K562 (cell line): ENCODE data around the gene RNF6. TPM values are rescaled to one million over a fixed set of nuclear protein-coding genes. Genes with fewer than 3 reads are reported as not detected.
A peak's percentile ranks its signal among the peaks of the same experiment; 100 is the strongest.

ENCODE experiments used
- ATAC-seq: fragments of 200-7000 bp; cut with Tn5 transposase; 3 replicates; pipeline ENCODE4 v1.9.1; 2020; ENCODE audit warnings: moderate library complexity
- BruUV-seq: library from RNA; stranded (reverse); fragments of 400-500 nt; replicated peaks from 2 replicates; lab custom pipeline; 2021; lab: Mats Ljungman, UMichigan
- CTCF ChIA-PET: fragments of 300-600 bp; formaldehyde crosslinking; extraction: SDS; loops from one replicate; lab custom pipeline; 2021; ENCODE audit warnings: low intra/inter-chr PET ratio; lab: Yijun Ruan, JAX
- POLR2A ChIA-PET: fragments of 300-600, 350-650 bp; sonication (Branson Sonifier 250); formaldehyde crosslinking; extraction: SDS; loops from one replicate; lab custom pipeline; 2021; ENCODE audit warnings: antibody characterized with exemption, inconsistent platforms; lab: Yijun Ruan, JAX
- DNase-seq, 4 experiments: peaks; one replicate each; pipeline versions ENCODE4 v3.0.0 to v3.0.0-alpha.2; 2011 to 2018; ENCODE audit warnings: low spot score in 3 of 4, mixed read lengths in 3 of 4; ENCODE audit errors: extremely low read depth in 1 of 4
- FAIRE-seq: peaks from 2 replicates; lab custom pipeline; 2011; peaks lifted over from hg19 to GRCh38; lab: Jason Lieb, UNC
- H2AFZ ChIP-seq: 2 replicates; pipeline ENCODE4 v1.6.0; 2011; ENCODE audit warnings: low read depth, low read length, control low read depth, inconsistent platforms
- H3K27ac ChIP-seq: fragments of 200-600 bp; 3 replicates; pipeline ENCODE4 v1.8.0; 2011; ENCODE audit warnings: low read depth, mild to moderate bottlenecking, control low read depth, inconsistent platforms, low read length, moderate library complexity, mixed read lengths; ENCODE audit errors: extremely low read depth
- H3K27me3 ChIP-seq, 2 experiments: fragments of 300-600 bp in 1 of 2; 2 replicates in 1 of 2; 3 replicates in 1 of 2; pipeline versions ENCODE4 v1.6.0 to v1.8.0; 2011; ENCODE audit warnings: inconsistent platforms in 2 of 2, low read length in 2 of 2, mild to moderate bottlenecking in 1 of 2, mixed read lengths in 1 of 2, moderate library complexity in 1 of 2; ENCODE audit not compliant: control insufficient read depth in 2 of 2, insufficient read depth in 2 of 2
- H3K36me3 ChIP-seq: fragments of 300-600 bp; 3 replicates; pipeline ENCODE4 v1.8.0; 2011; ENCODE audit warnings: mild to moderate bottlenecking, low read length, inconsistent platforms; ENCODE audit not compliant: control insufficient read depth, insufficient read depth
- H3K4me1 ChIP-seq, 2 experiments: fragments of 200-600 bp in 1 of 2; replicated peaks in 1 of 2; 2 replicates in 1 of 2; 3 replicates in 1 of 2; pipeline versions ENCODE4 v1.5.1 to v1.8.0; 2011; ENCODE audit warnings: inconsistent platforms in 2 of 2, low read length in 2 of 2, mild to moderate bottlenecking in 1 of 2, mixed read lengths in 1 of 2, moderate library complexity in 1 of 2; ENCODE audit not compliant: control insufficient read depth in 2 of 2, insufficient read depth in 2 of 2
- H3K4me2 ChIP-seq: 2 replicates; pipeline ENCODE4 v1.6.1; 2011; ENCODE audit warnings: low read length, control low read depth, inconsistent platforms, mixed read lengths; ENCODE audit not compliant: insufficient read depth
- H3K4me3 ChIP-seq: fragments of 200-600 bp; sonication (generic), shearing (Covaris generic); 2 replicates; pipeline ENCODE4 v1.5.1; 2016; ENCODE audit warnings: control low read depth, inconsistent platforms
- H3K79me2 ChIP-seq: fragments of 200-600 bp; 3 replicates; pipeline ENCODE4 v1.8.0; 2011; ENCODE audit warnings: low read length, inconsistent platforms; ENCODE audit not compliant: control insufficient read depth, insufficient read depth
- H3K9ac ChIP-seq, 2 experiments: 2 replicates each; pipeline versions ENCODE4 v1.6.0 to v1.6.1; 2011; ENCODE audit warnings: low read depth in 2 of 2, low read length in 2 of 2, control low read depth in 1 of 2, inconsistent platforms in 1 of 2, mild to moderate bottlenecking in 1 of 2, mixed read lengths in 1 of 2; ENCODE audit not compliant: insufficient read depth in 1 of 2
- H3K9me1 ChIP-seq: one replicate; pipeline ENCODE4 v1.6.0; 2011; ENCODE audit warnings: inconsistent platforms, mild to moderate bottlenecking, low read length, moderate library complexity; ENCODE audit not compliant: control insufficient read depth, insufficient read depth
- H3K9me3 ChIP-seq: replicated peaks from 2 replicates; pipeline ENCODE4 v1.5.1; 2011; ENCODE audit warnings: low read depth, low read length, inconsistent platforms; ENCODE audit not compliant: control insufficient read depth, insufficient read depth
- H4K20me1 ChIP-seq: replicated peaks from 2 replicates; pipeline ENCODE4 v1.6.1; 2011; ENCODE audit warnings: low read length, inconsistent platforms, mixed read lengths; ENCODE audit not compliant: control insufficient read depth, insufficient read depth
- EGR1 ChIP-seq: fragments of 450-650 bp; conservative IDR thresholded peaks from 2 replicates; pipeline ENCODE4 v1.6.1; 2017; ENCODE audit warnings: mild to moderate bottlenecking
- GTF2E2 ChIP-seq: fragments of 200-800 bp; sonication (Bioruptor generic); IDR thresholded peaks from 2 replicates; pipeline ENCODE4 v1.6.1; 2016; ENCODE audit warnings: missing genetic modification characterization, missing compliant biosample characterization
- HDAC1 ChIP-seq, 2 experiments: fragments of 450-650 bp; IDR thresholded peaks; 2 replicates each; pipeline ENCODE4 v1.6.1; 2016 to 2017; ENCODE audit warnings: inconsistent platforms in 1 of 2, mild to moderate bottlenecking in 1 of 2, moderate library complexity in 1 of 2
- HMBOX1 ChIP-seq: sonication (generic); IDR thresholded peaks from 2 replicates; pipeline ENCODE4 v1.6.1; 2016
- PHF20 ChIP-seq: fragments of 450-650 bp; IDR thresholded peaks from 2 replicates; pipeline ENCODE4 v1.6.1; 2018; ENCODE audit not compliant: partially characterized antibody
- PYGO2 ChIP-seq: fragments of 450-650 bp; IDR thresholded peaks from 2 replicates; pipeline ENCODE4 v1.6.1; 2016; ENCODE audit warnings: mild to moderate bottlenecking, missing genetic modification characterization, moderate library complexity, missing compliant biosample characterization
- TSC22D4 ChIP-seq: fragments of 450-650 bp; IDR thresholded peaks from 2 replicates; pipeline ENCODE4 v1.6.1; 2016; ENCODE audit warnings: missing genetic modification characterization, missing biosample characterization, control low read depth
- ZBTB11 ChIP-seq, 3 experiments: fragments of 200-800 bp in 1 of 3; fragments of 250-450 bp in 1 of 3; fragments of 450-650 bp in 1 of 3; sonication (Bioruptor Pico) in 1 of 3; sonication (Bioruptor generic) in 1 of 3; formaldehyde crosslinking in 1 of 3; IDR thresholded peaks; 2 replicates each; pipeline versions ENCODE4 v1.6.1 to v1.8.0; 2016 to 2022; ENCODE audit warnings: mild to moderate bottlenecking in 2 of 3, missing genetic modification characterization in 2 of 3, missing compliant biosample characterization in 1 of 3, moderate library complexity in 1 of 3
- ZNF274 ChIP-seq: IDR thresholded peaks from 2 replicates; pipeline ENCODE4 v1.6.1; 2011; ENCODE audit warnings: low read depth, mild to moderate bottlenecking, low read length, moderate library complexity, borderline replicate concordance
- ZNF444 ChIP-seq: fragments of 250-450 bp; sonication (Bioruptor Pico); IDR thresholded peaks from 2 replicates; pipeline ENCODE4 v1.4.0; 2020; ENCODE audit warnings: mild to moderate bottlenecking, moderate library complexity
- ZNF766 ChIP-seq: fragments of 200-800 bp; sonication (Bioruptor generic); conservative IDR thresholded peaks from 2 replicates; pipeline ENCODE4 v1.6.1; 2016; ENCODE audit warnings: missing genetic modification characterization, missing compliant biosample characterization
- ZSCAN29 ChIP-seq: fragments of 450-650 bp; IDR thresholded peaks from 2 replicates; pipeline ENCODE4 v1.6.1; 2017
- WGBS: fragments of 100-300 bp; shearing (Covaris generic); methylation state at CpG from one replicate; pipeline ENCODE4 v1.1.6; 2016; ENCODE audit warnings: low coverage, mixed read lengths; ENCODE audit not compliant: insufficient coverage; ENCODE audit errors: missing lambda C conversion rate; 5-methylcytosine and 5-hydroxymethylcytosine counted together
- in situ Hi-C: fragments of 300-500 bp; cut with MboI; formaldehyde crosslinking; loops from 4 replicates; pipeline ENCODE4 v1.15.0; 2018; ENCODE audit warnings: inconsistent platforms, mixed read lengths
- intact Hi-C: fragments of 100-400 bp; cut with micrococcal nuclease; formaldehyde crosslinking; loops from 2 replicates; pipeline ENCODE4 v1.14.2; 2022
- polyA plus RNA-seq, 8 experiments: library from polyadenylated mRNA; depleted of rRNA in 4 of 8; stranded (reverse) in 5 of 8; unstranded in 3 of 8; fragments of >200 nt; fragmentation: Nextera tagmentation in 2 of 8; fragmentation: Illumina TruSeq in 1 of 8; extraction: Ambion mirVana in 2 of 8; extraction: Trizol in 1 of 8; gene quantifications; 2 replicates each; pipeline versions ENCODE4 v1.2.1 to v1.2.3, GENCODE V29; 2011 to 2014; ENCODE audit warnings: inconsistent platforms in 1 of 8, missing spikeins in 1 of 8
- total RNA-seq, 7 experiments: library from RNA; depleted of rRNA in 6 of 7; stranded (reverse); fragments of >200 nt in 6 of 7; fragmentation: Illumina TruSeq in 2 of 7; extraction: Trizol in 2 of 7; gene quantifications; 2 replicates each; pipeline versions ENCODE4 v1.2.1 to v1.2.3, GENCODE V29; 2011 to 2021; ENCODE audit warnings: low replicate concordance in 1 of 7

The RNF6 gene
- total and polyA plus RNA-seq, 9 of the 15 experiments (the other 6 are each of a cell fraction or from before 2014, with no cell fraction given), result 12.0 to 31.4 (median 22.3) TPM

GRCh38 chr13:26222520-26223046 is 469 bp upstream of the RNF6 start (continued):
- TF ChIP-seq ZBTB11 (CRISPR knock-in tag; IDR thresholded peaks at IDR 0.05) (peak in 1 of 3 experiments; percentile 94; a peak in 2 of 6 replicates), TSC22D4 (tag) (no peak), ZNF274 (no peak)

GRCh38 chr13:26221399-26221720 is 754 bp downstream of the RNF6 start:
- peak overlapping the region; percentile 90 to 96; a peak in 3 of 4 replicates for H3K9ac ChIP-seq
- intact Hi-C loops, result loop anchor here (2.0 kb wide), 2 partner anchors 25 to 33 kb away; partner anchors contain the start of gene CDK8
- in situ Hi-C loops, result no loop called here
- WGBS, result 2% methylated on average over 14 of the region's 16 CpGs
- FAIRE-seq (no peak), ATAC-seq (peak; percentile 64), DNase-seq (no peak)
- CTCF ChIA-PET, result no interaction called here
- H3K27ac ChIP-seq, result peak overlapping the region; percentile 91
- H3K9me1 ChIP-seq, result no peaks in the 10 kb centered on the region
- POLR2A ChIA-PET, result interaction anchor here (0.6 to 1.5 kb wide), 6 partner anchors 8 to 156 kb away, joined by 3 to 5 read pairs (median 3); no protein-coding TSS in a partner anchor
- no TSS peak for BruUV-seq
- no peaks in the 10 kb centered on the region for H4K20me1 ChIP-seq
- peaks cover 28% of the 10 kb centered on the region for H3K79me2 ChIP-seq
- H3K9me3 ChIP-seq, result no peaks in the 10 kb centered on the region
- H3K4me3 ChIP-seq, result peak overlapping the region; percentile 73
- peaks cover 4 to 14% of the 10 kb centered on the region in 2 experiments; a peak in 3 of 5 replicates for H3K4me1 ChIP-seq
- H3K4me2 ChIP-seq, result peak overlapping the region; percentile 91
- no peaks in the 10 kb centered on the region for H3K27me3 ChIP-seq
- peak overlapping the region; percentile 82 for H2AFZ ChIP-seq
- peaks cover 42% of the 10 kb centered on the region for H3K36me3 ChIP-seq
- TF ChIP-seq ZBTB11 (CRISPR knock-in tag; IDR thresholded peaks at IDR 0.05) (no peak), ZNF444 (CRISPR knock-in tag) (no peak), ZNF766 (no peak), HDAC1 (IDR thresholded peaks at IDR 0.05) (0 out of 4 replicates have a peak, but pooled peaks of 1 of the 2 experiments have one; percentile 29), EGR1 (0 out of 2 replicates have a peak, but pooled peaks have one; percentile 34), GTF2E2 (tag) (0 out of 2 replicates have a peak, but pooled peaks have one; percentile 78), HMBOX1 (peak; percentile 59; the same call in 1 of the 2 replicates), PHF20 (peak; percentile 8), ZSCAN29 (peak; percentile 47; the same call in 1 of the 2 replicates), PYGO2 (tag) (no peak)
